HepG2 (cell line): ENCODE measurements around the gene FLT3LG. TPM values are rescaled to one million over a fixed set of nuclear protein-coding genes. Genes with fewer than 3 reads are reported as not detected.
A peak's percentile ranks its signal among the peaks of the same experiment; 100 is the strongest.

Experiments used
- ATM ChIP-seq: fragments of 450-650 bp; IDR thresholded peaks from 2 replicates; pipeline ENCODE4 v1.7.1; 2017; ENCODE audit warnings: mild to moderate bottlenecking, borderline replicate concordance
- BRCA1 ChIP-seq: sonication (generic); formaldehyde crosslinking; IDR thresholded peaks from 2 replicates; pipeline ENCODE4 v1.4.0; 2020; ENCODE audit warnings: missing genetic modification reagents
- GLI4 ChIP-seq: sonication (generic); formaldehyde crosslinking; IDR thresholded peaks from 2 replicates; pipeline ENCODE4 v1.5.1; 2020; ENCODE audit warnings: missing genetic modification reagents, mild to moderate bottlenecking, moderate library complexity, borderline replicate concordance
- IKZF4 ChIP-seq: sonication (generic); formaldehyde crosslinking; IDR thresholded peaks from 2 replicates; pipeline ENCODE4 v1.5.1; 2020; ENCODE audit warnings: borderline replicate concordance, mild to moderate bottlenecking, low read depth, missing genetic modification reagents; ENCODE audit errors: not compliant biosample characterization
- KDM5A ChIP-seq: fragments of 200-600 bp; sonication (generic); IDR thresholded peaks from 2 replicates; pipeline ENCODE4 v1.7.0; 2018; ENCODE audit warnings: antibody characterized with exemption, mild to moderate bottlenecking, low read length, borderline replicate concordance
- MTF1 ChIP-seq: sonication (generic); formaldehyde crosslinking; IDR thresholded peaks from 2 replicates; pipeline ENCODE4 v1.5.0; 2020; ENCODE audit warnings: missing genetic modification reagents
- NCOA2 ChIP-seq: sonication (generic); formaldehyde crosslinking; IDR thresholded peaks from 2 replicates; pipeline ENCODE4 v1.8.0; 2022; ENCODE audit warnings: inconsistent platforms
- SAP130 ChIP-seq: IDR thresholded peaks from 2 replicates; pipeline ENCODE4 v1.6.1; 2016; ENCODE audit warnings: low read depth
- SP140L ChIP-seq: sonication (generic); formaldehyde crosslinking; IDR thresholded peaks from 2 replicates; pipeline ENCODE4 v1.4.0; 2020; ENCODE audit warnings: missing genetic modification reagents, borderline replicate concordance
- SYNCRIP ChIP-seq: fragments of 200-400 bp; formaldehyde crosslinking; IDR thresholded peaks from 2 replicates; pipeline ENCODE4 v1.6.1; 2018; ENCODE audit warnings: mild to moderate bottlenecking, low read depth, low read length; ENCODE audit not compliant: insufficient read depth
- TAF15 ChIP-seq: fragments of 200-400 bp; formaldehyde crosslinking; IDR thresholded peaks from one replicate; pipeline ENCODE4 v1.6.1; 2018; ENCODE audit warnings: mild to moderate bottlenecking, low read depth, low read length; ENCODE audit not compliant: poor library complexity, severe bottlenecking
- TARDBP ChIP-seq: sonication (generic); formaldehyde crosslinking; IDR thresholded peaks from 2 replicates; pipeline ENCODE4 v1.8.0; 2022; ENCODE audit warnings: mild to moderate bottlenecking, missing genetic modification reagents
- TCF12 ChIP-seq, 2 experiments: fragments of 450-650 bp in 1 of 2; sonication (generic) in 1 of 2; formaldehyde crosslinking in 1 of 2; IDR thresholded peaks; 2 replicates each; pipeline versions ENCODE4 v1.6.1 to v1.8.0; 2017 to 2022; ENCODE audit warnings: antibody characterized with exemption in 1 of 2, mild to moderate bottlenecking in 1 of 2, missing genetic modification reagents in 1 of 2, moderate library complexity in 1 of 2
- TP53 ChIP-seq: sonication (generic); formaldehyde crosslinking; conservative IDR thresholded peaks from 2 replicates; pipeline ENCODE4 v1.4.0; 2020; ENCODE audit warnings: missing genetic modification reagents
- XBP1 ChIP-seq: sonication (generic); formaldehyde crosslinking; IDR thresholded peaks from 2 replicates; pipeline ENCODE4 v1.5.0; 2020; ENCODE audit warnings: missing genetic modification reagents
- ZFX ChIP-seq: sonication (generic); formaldehyde crosslinking; IDR thresholded peaks from 2 replicates; pipeline ENCODE4 v1.4.0; 2020; ENCODE audit warnings: mild to moderate bottlenecking, low read depth, missing genetic modification reagents, moderate library complexity
- ZNF12 ChIP-seq: sonication (generic); formaldehyde crosslinking; IDR thresholded peaks from 2 replicates; pipeline ENCODE4 v1.5.0; 2020; ENCODE audit warnings: missing genetic modification reagents
- ZNF607 ChIP-seq: sonication (generic); formaldehyde crosslinking; IDR thresholded peaks from 2 replicates; pipeline ENCODE4 v1.5.1; 2020; ENCODE audit warnings: missing genetic modification reagents, mild to moderate bottlenecking, borderline replicate concordance
- ZNF784 ChIP-seq: sonication (generic); formaldehyde crosslinking; IDR thresholded peaks from 2 replicates; pipeline ENCODE4 v1.5.1; 2020; ENCODE audit warnings: missing genetic modification reagents, mild to moderate bottlenecking, borderline replicate concordance
- polyA plus RNA-seq, 8 experiments: library from polyadenylated mRNA; depleted of rRNA in 3 of 8; stranded (reverse) in 7 of 8; unstranded in 1 of 8; fragments of >200 nt; fragmentation: Illumina TruSeq in 4 of 8; extraction: Trizol in 4 of 8; gene quantifications; 2 replicates each; pipeline versions ENCODE4 v1.2.1 to v1.2.3, GENCODE V29; 2011 to 2016; ENCODE audit warnings: low read depth in 4 of 8, missing spikeins in 1 of 8, mixed read lengths in 1 of 8; ENCODE audit not compliant: insufficient read depth in 1 of 8
- total RNA-seq, 5 experiments: library from RNA; depleted of rRNA; stranded (reverse); fragments of >200 nt; fragmentation: Illumina TruSeq; extraction: Trizol; gene quantifications; 2 replicates each; pipeline ENCODE4 v1.2.3, GENCODE V29; 2016; ENCODE audit warnings: low read depth in 1 of 5
- TF ChIP-seq, protein P1 (sequence below): IDR thresholded peaks from 2 replicates; pipeline ENCODE4 v1.6.1; 2016; ENCODE audit warnings: missing compliant biosample characterization, missing genetic modification reagents, borderline replicate concordance
- TF ChIP-seq, protein P2 (sequence below): IDR thresholded peaks from 2 replicates; pipeline ENCODE4 v1.6.1; 2016; ENCODE audit warnings: missing genetic modification reagents, missing compliant biosample characterization
- TF ChIP-seq, protein P3 (sequence below): IDR thresholded peaks from 2 replicates; pipeline ENCODE4 v1.6.1; 2016; ENCODE audit warnings: control low read depth
- TF ChIP-seq, protein P4 (sequence below): sonication (generic); formaldehyde crosslinking; IDR thresholded peaks from 2 replicates; pipeline ENCODE4 v1.4.0; 2020; ENCODE audit warnings: mild to moderate bottlenecking, missing genetic modification reagents

Gene FLT3LG
- total and polyA plus RNA-seq, 2 of the 13 experiments (the other 11 are each of a cell fraction or from before 2014, with no cell fraction given), result 1.5 to 2.6 TPM

GRCh38 chr19:49453013-49453756 is 20.8 kb upstream of the FLT3LG start, which contains the start of gene ALDH16A1 (continued):
- TF ChIP-seq TARDBP (CRISPR knock-in tag) (peak; percentile 34; the same call in 1 of the 2 replicates), TP53 (CRISPR knock-in tag) (no peak), ZNF12 (CRISPR knock-in tag) (no peak), MTF1 (no peak), ZNF607 (CRISPR knock-in tag) (no peak), BRCA1 (CRISPR knock-in tag) (no peak), TCF12 (IDR thresholded peaks at IDR 0.05) (no peak), TCF12 (CRISPR knock-in tag; IDR thresholded peaks at IDR 0.05) (peak; percentile 72; the same call in 1 of the 2 replicates), XBP1 (CRISPR knock-in tag) (no peak), SP140L (CRISPR knock-in tag) (no peak), SYNCRIP (no peak), KDM5A (0 out of 2 replicates have a peak, but pooled peaks have one; percentile 52), GLI4 (CRISPR knock-in tag) (no peak), TAF15 (no peak), NCOA2 (no peak; the same call in 1 of the 2 replicates), ATM (no peak), IKZF4 (CRISPR knock-in tag) (peak; percentile 53), ZNF784 (CRISPR knock-in tag) (no peak), ZFX (CRISPR knock-in tag) (peak; percentile 89), SAP130 (peak; percentile 82)
- TF ChIP-seq, protein P1, sequence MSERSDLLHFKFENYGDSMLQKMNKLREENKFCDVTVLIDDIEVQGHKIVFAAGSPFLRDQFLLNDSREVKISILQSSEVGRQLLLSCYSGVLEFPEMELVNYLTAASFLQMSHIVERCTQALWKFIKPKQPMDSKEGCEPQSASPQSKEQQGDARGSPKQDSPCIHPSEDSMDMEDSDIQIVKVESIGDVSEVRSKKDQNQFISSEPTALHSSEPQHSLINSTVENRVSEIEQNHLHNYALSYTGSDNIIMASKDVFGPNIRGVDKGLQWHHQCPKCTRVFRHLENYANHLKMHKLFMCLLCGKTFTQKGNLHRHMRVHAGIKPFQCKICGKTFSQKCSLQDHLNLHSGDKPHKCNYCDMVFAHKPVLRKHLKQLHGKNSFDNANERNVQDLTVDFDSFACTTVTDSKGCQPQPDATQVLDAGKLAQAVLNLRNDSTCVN (CRISPR knock-in tag), result no peak
- TF ChIP-seq, protein P2, sequence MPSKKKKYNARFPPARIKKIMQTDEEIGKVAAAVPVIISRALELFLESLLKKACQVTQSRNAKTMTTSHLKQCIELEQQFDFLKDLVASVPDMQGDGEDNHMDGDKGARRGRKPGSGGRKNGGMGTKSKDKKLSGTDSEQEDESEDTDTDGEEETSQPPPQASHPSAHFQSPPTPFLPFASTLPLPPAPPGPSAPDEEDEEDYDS (CRISPR knock-in tag), result peak; percentile 92
- TF ChIP-seq, protein P3, sequence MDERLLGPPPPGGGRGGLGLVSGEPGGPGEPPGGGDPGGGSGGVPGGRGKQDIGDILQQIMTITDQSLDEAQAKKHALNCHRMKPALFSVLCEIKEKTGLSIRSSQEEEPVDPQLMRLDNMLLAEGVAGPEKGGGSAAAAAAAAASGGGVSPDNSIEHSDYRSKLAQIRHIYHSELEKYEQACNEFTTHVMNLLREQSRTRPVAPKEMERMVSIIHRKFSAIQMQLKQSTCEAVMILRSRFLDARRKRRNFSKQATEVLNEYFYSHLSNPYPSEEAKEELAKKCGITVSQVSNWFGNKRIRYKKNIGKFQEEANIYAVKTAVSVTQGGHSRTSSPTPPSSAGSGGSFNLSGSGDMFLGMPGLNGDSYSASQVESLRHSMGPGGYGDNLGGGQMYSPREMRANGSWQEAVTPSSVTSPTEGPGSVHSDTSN (CRISPR knock-in tag), result no peak
- TF ChIP-seq, protein P4, sequence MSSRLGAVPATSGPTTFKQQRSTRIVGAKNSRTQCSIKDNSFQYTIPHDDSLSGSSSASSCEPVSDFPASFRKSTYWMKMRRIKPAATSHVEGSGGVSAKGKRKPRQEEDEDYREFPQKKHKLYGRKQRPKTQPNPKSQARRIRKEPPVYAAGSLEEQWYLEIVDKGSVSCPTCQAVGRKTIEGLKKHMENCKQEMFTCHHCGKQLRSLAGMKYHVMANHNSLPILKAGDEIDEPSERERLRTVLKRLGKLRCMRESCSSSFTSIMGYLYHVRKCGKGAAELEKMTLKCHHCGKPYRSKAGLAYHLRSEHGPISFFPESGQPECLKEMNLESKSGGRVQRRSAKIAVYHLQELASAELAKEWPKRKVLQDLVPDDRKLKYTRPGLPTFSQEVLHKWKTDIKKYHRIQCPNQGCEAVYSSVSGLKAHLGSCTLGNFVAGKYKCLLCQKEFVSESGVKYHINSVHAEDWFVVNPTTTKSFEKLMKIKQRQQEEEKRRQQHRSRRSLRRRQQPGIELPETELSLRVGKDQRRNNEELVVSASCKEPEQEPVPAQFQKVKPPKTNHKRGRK (CRISPR knock-in tag), result no peak
